ENCODE results near the gene LHFPL5. TPM values are rescaled to one million over a fixed set of nuclear protein-coding genes. Genes with fewer than 3 reads are reported as not detected.

Gene LHFPL5
- total RNA-seq, 1 donor from 2014 or later: not detected

DNA sequence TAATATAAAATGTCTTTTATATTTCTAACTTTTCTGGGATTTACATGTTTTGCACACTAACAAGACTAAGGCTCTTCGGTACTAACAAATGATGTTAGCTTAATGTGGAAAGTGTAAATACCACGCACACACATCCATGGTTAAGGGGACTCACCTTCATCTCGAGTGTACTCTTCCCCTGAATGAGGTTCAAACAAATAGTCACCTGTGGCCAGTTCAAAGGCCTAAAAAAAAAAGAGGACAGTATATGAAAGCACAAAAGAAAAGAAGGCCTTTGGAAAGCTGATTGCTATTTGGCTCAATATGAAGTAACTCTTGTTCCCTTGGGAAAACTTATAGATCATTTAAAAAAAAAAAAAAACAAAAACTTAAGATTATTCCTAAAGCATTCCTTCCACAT is 37.2 kb downstream of the LHFPL5 start:
- DNase-seq (ENCODE audit: low spot score): no peak
- intact Hi-C loops (cut with DNase I): no loop called here

DNA sequence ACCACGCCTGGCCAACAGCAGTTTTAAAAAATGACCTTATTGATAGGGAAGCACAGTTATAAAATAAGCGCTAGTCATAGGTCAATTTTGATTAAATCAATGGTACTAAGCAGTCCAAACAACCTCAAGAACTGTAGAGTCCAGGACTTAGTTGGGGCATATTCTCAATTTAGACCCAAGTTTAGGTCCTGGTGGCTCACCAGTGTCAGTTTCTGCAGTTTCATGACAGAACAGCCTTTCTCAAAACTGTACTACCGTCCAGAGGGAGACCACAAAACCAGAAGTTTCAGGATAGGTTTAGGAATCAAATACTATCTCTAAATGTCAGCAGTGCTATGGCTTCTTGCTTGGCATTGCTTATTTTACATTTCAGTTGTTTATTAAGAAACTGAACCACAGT is 39.1 kb downstream of the LHFPL5 start:
- DNase-seq (ENCODE audit: low spot score): no peak
- intact Hi-C loops (cut with DNase I): no loop called here

DNA sequence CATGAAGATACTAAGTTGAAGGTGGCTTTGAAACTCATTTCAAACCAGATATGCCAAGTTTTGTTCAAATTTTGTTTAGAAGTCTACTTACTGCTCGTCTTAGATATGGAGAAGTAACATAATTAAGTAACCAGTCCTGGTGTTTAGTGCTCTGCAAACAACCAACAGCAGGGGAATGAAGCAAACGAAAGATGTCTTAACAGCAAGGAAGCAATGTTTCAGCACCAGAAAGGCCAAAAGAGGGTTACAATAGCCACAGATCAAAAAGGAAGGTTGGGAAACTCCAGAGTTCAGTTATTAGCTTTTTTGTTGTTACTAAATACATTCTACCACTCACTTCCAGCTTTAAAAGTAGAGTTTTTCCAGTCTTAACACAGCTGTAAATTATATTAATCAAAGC is 45.1 kb downstream of the LHFPL5 start:
- intact Hi-C loops (cut with DNase I): no loop called here
- no peak for DNase-seq (ENCODE audit: low spot score)

DNA sequence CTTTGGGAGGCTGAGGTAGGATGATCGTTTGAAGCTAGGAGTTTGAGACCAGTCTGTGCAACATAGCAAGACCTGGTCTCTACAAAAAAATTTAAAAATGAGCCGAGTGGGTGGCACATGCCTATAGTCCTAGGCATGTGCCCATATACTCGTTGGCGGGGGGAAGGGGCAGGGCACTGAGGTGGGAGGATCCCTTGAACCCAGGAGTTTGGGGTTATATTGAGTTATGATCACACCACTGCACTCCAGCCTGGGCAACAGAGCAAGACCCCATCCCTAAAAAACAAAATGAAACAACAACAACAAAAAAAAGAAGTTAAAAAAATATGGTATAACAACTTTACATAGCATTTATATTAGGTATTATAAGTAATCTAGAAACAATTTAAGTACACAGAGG is 47.8 kb downstream of the LHFPL5 start:
- intact Hi-C loops (cut with DNase I): no loop called here
- DNase-seq (ENCODE audit: low spot score): no peak

DNA sequence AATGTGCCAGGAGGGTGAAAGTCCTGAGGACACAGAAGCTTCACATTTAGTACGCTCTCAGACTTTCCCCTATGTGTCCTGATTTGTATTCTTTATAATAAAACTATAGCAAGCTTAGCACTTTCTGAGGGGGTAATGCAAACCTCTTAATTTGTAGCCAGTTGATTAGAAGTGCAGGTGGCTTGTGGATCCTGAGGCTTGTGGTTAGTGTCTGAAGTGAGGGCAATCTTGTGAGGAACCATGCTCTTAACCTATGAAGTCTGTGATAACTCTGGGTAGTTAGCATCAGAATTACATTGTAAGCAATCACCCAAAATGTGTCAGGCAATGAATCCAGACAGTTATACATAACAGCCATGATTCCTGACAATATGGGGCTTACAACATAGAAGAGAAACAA is 51.1 kb downstream of the LHFPL5 start:
- no peak for DNase-seq (ENCODE audit: low spot score)
- intact Hi-C loops (cut with DNase I): no loop called here

DNA sequence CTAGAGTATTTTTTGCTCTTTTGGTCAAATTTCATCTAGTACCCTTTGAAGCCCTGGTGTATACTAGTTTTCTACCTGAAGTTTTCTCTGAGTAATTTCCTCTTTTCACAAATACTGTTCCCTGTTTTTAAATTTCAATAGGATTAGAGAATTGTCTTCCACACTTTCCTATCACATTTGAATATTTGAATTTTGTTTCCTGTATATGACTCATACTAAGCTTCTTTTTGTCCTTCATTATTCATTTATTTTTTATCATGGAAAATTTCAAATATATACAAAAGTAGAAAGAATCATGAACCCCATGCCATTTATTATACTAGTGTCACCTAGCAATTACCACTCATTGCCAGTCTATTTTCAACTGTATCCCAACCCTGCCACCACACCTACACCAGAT is 52.7 kb downstream of the LHFPL5 start:
- no peak for DNase-seq (ENCODE audit: low spot score)

DNA sequence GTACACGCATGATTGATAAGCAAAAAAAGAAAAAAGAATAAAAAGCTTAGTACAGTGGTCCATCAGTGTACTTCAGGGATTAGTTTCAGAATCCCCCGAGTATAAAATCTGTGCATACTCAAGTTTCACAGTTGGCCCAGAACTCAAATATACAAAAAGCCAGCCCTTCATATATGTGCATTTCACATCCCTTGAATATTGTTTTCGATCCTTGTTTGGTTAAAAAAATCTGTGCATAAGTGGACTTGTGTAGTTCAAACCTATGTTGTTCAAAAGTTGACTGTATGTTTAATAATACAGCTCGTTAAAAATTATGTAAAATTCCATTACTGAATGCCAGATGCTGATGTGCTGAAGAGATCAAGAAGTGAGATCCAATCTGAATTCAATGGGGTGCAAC is 54.2 kb downstream of the LHFPL5 start:
- intact Hi-C loops (cut with DNase I): no loop called here
- no peak for DNase-seq (ENCODE audit: low spot score)

More for the DNA sequence above, 52.7 kb downstream of the LHFPL5 start:
- intact Hi-C loops (cut with DNase I): no loop called here

Other genes with a start within 250 kb of the LHFPL5 start
- 29.7 TPM for gene FKBP5, start 116.4 kb upstream of the LHFPL5 start, total RNA-seq
- gene ARMC12, start 68.3 kb upstream of the LHFPL5 start, total RNA-seq: 0.22 TPM
- not detected for gene CLPSL2, start 28.8 kb upstream of the LHFPL5 start, total RNA-seq
- gene CLPSL1, start 24.3 kb upstream of the LHFPL5 start, total RNA-seq: not detected
- not detected for gene CLPS, start 8.0 kb upstream of the LHFPL5 start, total RNA-seq
- 20.4 TPM for gene SRPK1, start 115.7 kb downstream of the LHFPL5 start, total RNA-seq
- gene SLC26A8, start 219.3 kb downstream of the LHFPL5 start, total RNA-seq: 0.13 TPM
- 25.6 TPM for gene MAPK14, start 222.5 kb downstream of the LHFPL5 start, total RNA-seq

Data from cardiac septum (tissue), 1 donor.